HG02981 (cell line): Measurements from ENCODE around the gene USP7.
"Not testable (repeated sequence)": the region's sequence is repeated elsewhere in the genome, so short reads cannot be mapped to it uniquely, and the experiment has no call there.

ENCODE experiments used
- ATAC-seq: cut with Tn5 transposase; IDR thresholded peaks from one replicate; pipeline ENCODE4 v1.9.1; 2021; ENCODE audit warnings: mild to moderate bottlenecking, moderate library complexity; ENCODE audit not compliant: unreplicated experiment

USP7 gene

GRCh38 chr16:8849411-8850011 is 114.2 kb downstream of the USP7 start:
- no peak for ATAC-seq

- ATAC-seq = no peak
Measured at GRCh38 chr16:8848939-8849391, 114.7 kb downstream of the USP7 start.

- no peak for ATAC-seq
Measured at GRCh38 chr16:8848231-8848938, 115.3 kb downstream of the USP7 start.

GRCh38 chr16:8847623-8848022 is 116.1 kb downstream of the USP7 start:
- no peak for ATAC-seq

- no peak for ATAC-seq
Measured at GRCh38 chr16:8847145-8847544, 116.6 kb downstream of the USP7 start.

- ATAC-seq = no peak
Measured at GRCh38 chr16:8846401-8846932, 117.2 kb downstream of the USP7 start.

- no peak for ATAC-seq
Measured at GRCh38 chr16:8845699-8846298, 117.9 kb downstream of the USP7 start.

GRCh38 chr16:8843296-8843695 is 120.4 kb downstream of the USP7 start:
- ATAC-seq = not testable (repeated sequence)
